ENCODE measurements around the gene PAOX.
A peak's percentile ranks its signal among the peaks of the same experiment; 100 is the strongest.

Gene PAOX

GRCh38 chr10:133355266-133355665, 23.8 kb upstream of the PAOX start:
- Mint-ChIP-seq H3K27ac (no peak overlapping the region), H3K36me3 (ENCODE audit: low read depth) (peaks cover 29% of the 10 kb centered on the region), H3K4me3 (no peak overlapping the region), H3K9me3 (no peaks in the 10 kb centered on the region), H3K4me1 (ENCODE audit: low read depth) (peaks cover 6% of the 10 kb centered on the region), H3K27me3 (peaks cover 6% of the 10 kb centered on the region)
- intact Hi-C loops (cut with micrococcal nuclease): loop anchor here (5.0 kb wide), 1 partner anchor 37 kb away; the partner anchor contains the start of gene MTG1

GRCh38 chr10:133355991-133356390, 23.1 kb upstream of the PAOX start:
- H3K4me1 Mint-ChIP-seq (ENCODE audit: low read depth): peaks cover 6% of the 10 kb centered on the region
- peak overlapping the region; percentile 80 for H3K4me3 Mint-ChIP-seq
- H3K27me3 Mint-ChIP-seq: peaks cover 4% of the 10 kb centered on the region
- intact Hi-C loops (cut with micrococcal nuclease): loop anchor here (5.0 kb wide), 1 partner anchor 36 kb away; the partner anchor contains the start of gene MTG1
- H3K36me3 Mint-ChIP-seq (ENCODE audit: low read depth): peaks cover 29% of the 10 kb centered on the region
- peak overlapping the region; percentile 70 for H3K27ac Mint-ChIP-seq
- H3K9me3 Mint-ChIP-seq: no peaks in the 10 kb centered on the region

GRCh38 chr10:133356549-133357284, 22.3 kb upstream of the PAOX start:
- H3K4me3 Mint-ChIP-seq: peak overlapping the region; percentile 80
- no peaks in the 10 kb centered on the region for H3K9me3 Mint-ChIP-seq
- peaks cover 11% of the 10 kb centered on the region for H3K4me1 Mint-ChIP-seq (ENCODE audit: low read depth)
- H3K27ac Mint-ChIP-seq: peak overlapping the region; percentile 80
- intact Hi-C loops (cut with micrococcal nuclease): loop anchor here (5.0 kb wide), 1 partner anchor 36 kb away; the partner anchor contains the start of gene MTG1
- peaks cover 34% of the 10 kb centered on the region for H3K36me3 Mint-ChIP-seq (ENCODE audit: low read depth)
- no peaks in the 10 kb centered on the region for H3K27me3 Mint-ChIP-seq

- intact Hi-C loops (cut with micrococcal nuclease): loop anchor here (2.0 to 5.0 kb wide), 2 partner anchors 21 to 35 kb away; partner anchors contain the start of genes MTG1 and PAOX
- Mint-ChIP-seq H3K27ac (peak within 1 kb of the TSS; percentile 80), H3K36me3 (ENCODE audit: low read depth) (peaks cover 43% of the 10 kb centered on the region), H3K9me3 (no peaks in the 10 kb centered on the region), H3K27me3 (no peaks in the 10 kb centered on the region), H3K4me3 (peak within 1 kb of the TSS; percentile 80), H3K4me1 (ENCODE audit: low read depth) (peaks cover 16% of the 10 kb centered on the region)
Observed at GRCh38 chr10:133357285-133358161, 21.5 kb upstream of the PAOX start, which contains the start of gene FUOM. TSS of gene FUOM (minus strand) at chr10:133358019. CDS start at chr10:133358007, 12 bp downstream.

- Mint-ChIP-seq H3K27ac (peak overlapping the region; percentile 80), H3K4me3 (no peak overlapping the region), H3K36me3 (ENCODE audit: low read depth) (peaks cover 51% of the 10 kb centered on the region), H3K9me3 (no peaks in the 10 kb centered on the region), H3K4me1 (ENCODE audit: low read depth) (peaks cover 16% of the 10 kb centered on the region), H3K27me3 (no peaks in the 10 kb centered on the region)
- intact Hi-C loops (cut with micrococcal nuclease): loop anchor here (2.0 to 5.0 kb wide), 2 partner anchors 20 to 34 kb away; partner anchors contain the start of genes MTG1 and PAOX
Observed at GRCh38 chr10:133358162-133358924, 20.7 kb upstream of the PAOX start.

- Mint-ChIP-seq H3K9me3 (no peaks in the 10 kb centered on the region), H3K4me1 (ENCODE audit: low read depth) (peaks cover 16% of the 10 kb centered on the region), H3K4me3 (no peak overlapping the region), H3K27ac (peak overlapping the region; percentile 39), H3K36me3 (ENCODE audit: low read depth) (peaks cover 54% of the 10 kb centered on the region), H3K27me3 (no peaks in the 10 kb centered on the region)
- intact Hi-C loops (cut with micrococcal nuclease): loop anchor here (2.0 to 5.0 kb wide), 2 partner anchors 20 to 33 kb away; partner anchors contain the start of genes MTG1 and PAOX
Observed at GRCh38 chr10:133358925-133359310, 20.1 kb upstream of the PAOX start.

- Mint-ChIP-seq H3K4me1 (ENCODE audit: low read depth) (peaks cover 16% of the 10 kb centered on the region), H3K9me3 (no peaks in the 10 kb centered on the region), H3K27me3 (no peaks in the 10 kb centered on the region), H3K36me3 (ENCODE audit: low read depth) (peaks cover 53% of the 10 kb centered on the region), H3K4me3 (no peak overlapping the region), H3K27ac (no peak overlapping the region)
- intact Hi-C loops (cut with micrococcal nuclease): loop anchor here (2.0 to 5.0 kb wide), 2 partner anchors 19 to 33 kb away; partner anchors contain the start of genes MTG1 and PAOX
Observed at GRCh38 chr10:133359554-133359971, 19.5 kb upstream of the PAOX start.

- Mint-ChIP-seq H3K36me3 (ENCODE audit: low read depth) (peaks cover 53% of the 10 kb centered on the region), H3K27ac (no peak overlapping the region), H3K9me3 (no peaks in the 10 kb centered on the region), H3K4me3 (no peak overlapping the region), H3K4me1 (ENCODE audit: low read depth) (peaks cover 16% of the 10 kb centered on the region), H3K27me3 (no peaks in the 10 kb centered on the region)
- intact Hi-C loops (cut with micrococcal nuclease): loop anchor here (2.0 to 5.0 kb wide), 2 partner anchors 19 to 32 kb away; partner anchors contain the start of genes MTG1 and PAOX
Observed at GRCh38 chr10:133359972-133360610, 19.0 kb upstream of the PAOX start.

- H3K27ac Mint-ChIP-seq: peak overlapping the region; percentile 5
Observed at GRCh38 chr10:133361227-133361626, 17.8 kb upstream of the PAOX start.

GRCh38 chr10:133361773-133362441, 17.2 kb upstream of the PAOX start:
- H3K4me3 Mint-ChIP-seq: no peak overlapping the region
- intact Hi-C loops (cut with micrococcal nuclease): no loop called here
- H3K4me1 Mint-ChIP-seq (ENCODE audit: low read depth): peaks cover 10% of the 10 kb centered on the region
- peak overlapping the region; percentile 5 for H3K27ac Mint-ChIP-seq
- no peaks in the 10 kb centered on the region for H3K27me3 Mint-ChIP-seq
- peaks cover 55% of the 10 kb centered on the region for H3K36me3 Mint-ChIP-seq (ENCODE audit: low read depth)
- no peaks in the 10 kb centered on the region for H3K9me3 Mint-ChIP-seq

More at GRCh38 chr10:133361227-133361626, 17.8 kb upstream of the PAOX start:
- intact Hi-C loops (cut with micrococcal nuclease): no loop called here
- Mint-ChIP-seq H3K9me3 (no peaks in the 10 kb centered on the region), H3K4me3 (no peak overlapping the region), H3K27me3 (no peaks in the 10 kb centered on the region), H3K4me1 (ENCODE audit: low read depth) (peaks cover 12% of the 10 kb centered on the region), H3K36me3 (ENCODE audit: low read depth) (peaks cover 53% of the 10 kb centered on the region)

- Mint-ChIP-seq H3K27me3 (no peaks in the 10 kb centered on the region), H3K36me3 (ENCODE audit: low read depth) (peaks cover 62% of the 10 kb centered on the region), H3K9me3 (no peaks in the 10 kb centered on the region), H3K4me3 (no peak overlapping the region), H3K27ac (no peak overlapping the region), H3K4me1 (ENCODE audit: low read depth) (peaks cover 12% of the 10 kb centered on the region)
- intact Hi-C loops (cut with micrococcal nuclease): no loop called here
Observed at GRCh38 chr10:133362846-133363245, 16.2 kb upstream of the PAOX start.

GRCh38 chr10:133364645-133365431, 14.2 kb upstream of the PAOX start:
- Mint-ChIP-seq H3K4me1 (ENCODE audit: low read depth) (peaks cover 18% of the 10 kb centered on the region), H3K9me3 (no peaks in the 10 kb centered on the region), H3K4me3 (no peak overlapping the region), H3K36me3 (ENCODE audit: low read depth) (peaks cover 81% of the 10 kb centered on the region), H3K27me3 (no peaks in the 10 kb centered on the region), H3K27ac (no peak overlapping the region)
- intact Hi-C loops (cut with micrococcal nuclease): no loop called here

Data from dendritic cell treated with granulocyte-macrophage colony-stimulating factor and Interleukin-4, amounts not matched to agents 40 ng/mL and 50 ng/mL, for 4 days (primary cell).